ENCODE data around the gene GRAP2.

- TF ChIP-seq, protein P1, sequence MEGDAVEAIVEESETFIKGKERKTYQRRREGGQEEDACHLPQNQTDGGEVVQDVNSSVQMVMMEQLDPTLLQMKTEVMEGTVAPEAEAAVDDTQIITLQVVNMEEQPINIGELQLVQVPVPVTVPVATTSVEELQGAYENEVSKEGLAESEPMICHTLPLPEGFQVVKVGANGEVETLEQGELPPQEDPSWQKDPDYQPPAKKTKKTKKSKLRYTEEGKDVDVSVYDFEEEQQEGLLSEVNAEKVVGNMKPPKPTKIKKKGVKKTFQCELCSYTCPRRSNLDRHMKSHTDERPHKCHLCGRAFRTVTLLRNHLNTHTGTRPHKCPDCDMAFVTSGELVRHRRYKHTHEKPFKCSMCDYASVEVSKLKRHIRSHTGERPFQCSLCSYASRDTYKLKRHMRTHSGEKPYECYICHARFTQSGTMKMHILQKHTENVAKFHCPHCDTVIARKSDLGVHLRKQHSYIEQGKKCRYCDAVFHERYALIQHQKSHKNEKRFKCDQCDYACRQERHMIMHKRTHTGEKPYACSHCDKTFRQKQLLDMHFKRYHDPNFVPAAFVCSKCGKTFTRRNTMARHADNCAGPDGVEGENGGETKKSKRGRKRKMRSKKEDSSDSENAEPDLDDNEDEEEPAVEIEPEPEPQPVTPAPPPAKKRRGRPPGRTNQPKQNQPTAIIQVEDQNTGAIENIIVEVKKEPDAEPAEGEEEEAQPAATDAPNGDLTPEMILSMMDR (IDR thresholded peaks at IDR 0.05), result no peak
- no peak for TF ChIP-seq POLR2A (IDR thresholded peaks at IDR 0.05)
- no peak for TF ChIP-seq POLR2AphosphoS5 (IDR thresholded peaks at IDR 0.05; ENCODE audit: insufficient read depth in 1 of 2, low read depth in 1 of 2)
These were observed 5.3 kb downstream of the GRAP2 start for GRCh38 chr22:39906207-39906606.

All from vagina (tissue), 2 donors.